Stimulated activated CD4-positive, alpha-beta T cell treated with anti-CD3 and anti-CD28 coated beads, Interleukin-4, amount 100 ng/mL, for 48 hours (primary cell): ENCODE measurements around the gene CFH.
"Not testable (repeated sequence)": the region's sequence is repeated elsewhere in the genome, so short reads cannot be mapped to it uniquely, and the experiment has no call there.

Experiments used
- DNase-seq, 2 donors: peaks; one replicate each; pipeline ENCODE4 v3.0.0-alpha.2; 2020; ENCODE audit warnings: low read depth in 2 of 2

CFH gene

GRCh38 chr1:196667131-196667530 lies 15.3 kb downstream of the CFH start:
- DNase-seq: no peak

- no peak for DNase-seq
Observed at GRCh38 chr1:196669051-196669450, 17.2 kb downstream of the CFH start.

- no peak for DNase-seq
Observed at GRCh38 chr1:196669693-196670092, 17.9 kb downstream of the CFH start.

GRCh38 chr1:196674908-196675307 lies 23.1 kb downstream of the CFH start:
- no peak for DNase-seq

GRCh38 chr1:196677781-196678509 lies 26.1 kb downstream of the CFH start:
- no peak for DNase-seq

GRCh38 chr1:196678510-196678884 lies 26.7 kb downstream of the CFH start:
- DNase-seq: no peak

- DNase-seq: no peak
Observed at GRCh38 chr1:196680107-196680506, 28.3 kb downstream of the CFH start.

- no peak for DNase-seq
Observed at GRCh38 chr1:196684476-196684875, 32.6 kb downstream of the CFH start.

- DNase-seq: no peak
Observed at GRCh38 chr1:196685506-196685905, 33.7 kb downstream of the CFH start.

GRCh38 chr1:196689001-196689400 lies 37.2 kb downstream of the CFH start:
- DNase-seq: no peak

GRCh38 chr1:196690582-196690981 lies 38.7 kb downstream of the CFH start:
- DNase-seq: no peak

GRCh38 chr1:196698993-196699392 lies 47.1 kb downstream of the CFH start:
- DNase-seq: no peak

- DNase-seq: no peak
Observed at GRCh38 chr1:196701144-196701543, 49.3 kb downstream of the CFH start.

- not testable (repeated sequence) for DNase-seq
Observed at GRCh38 chr1:196709892-196710291, 58.0 kb downstream of the CFH start.

- no peak for DNase-seq
Observed at GRCh38 chr1:196717868-196718267, 66.0 kb downstream of the CFH start.

- DNase-seq: peak in 1 of 2 donors; percentile 16
Observed at GRCh38 chr1:196723325-196724185, 71.7 kb downstream of the CFH start.

- DNase-seq: no peak
Observed at GRCh38 chr1:196732526-196732925, 80.7 kb downstream of the CFH start.

- DNase-seq: no peak
Observed at GRCh38 chr1:196733091-196733970, 81.5 kb downstream of the CFH start.

GRCh38 chr1:196734006-196734405 lies 82.2 kb downstream of the CFH start:
- DNase-seq: no peak

- no peak for DNase-seq
Observed at GRCh38 chr1:196734460-196734859, 82.6 kb downstream of the CFH start.

GRCh38 chr1:196738730-196739129 lies 86.9 kb downstream of the CFH start:
- DNase-seq: no peak

GRCh38 chr1:196743244-196743643 lies 91.4 kb downstream of the CFH start:
- DNase-seq: not testable (repeated sequence)
